HG03521 (cell line): Measurements from ENCODE around the gene ITIH3.

Experiments
- ATAC-seq: cut with Tn5 transposase; IDR thresholded peaks from one replicate; pipeline ENCODE4 v1.9.1; 2021; ENCODE audit warnings: mild to moderate bottlenecking, moderate library complexity; ENCODE audit not compliant: unreplicated experiment

ITIH3 gene

DNA sequence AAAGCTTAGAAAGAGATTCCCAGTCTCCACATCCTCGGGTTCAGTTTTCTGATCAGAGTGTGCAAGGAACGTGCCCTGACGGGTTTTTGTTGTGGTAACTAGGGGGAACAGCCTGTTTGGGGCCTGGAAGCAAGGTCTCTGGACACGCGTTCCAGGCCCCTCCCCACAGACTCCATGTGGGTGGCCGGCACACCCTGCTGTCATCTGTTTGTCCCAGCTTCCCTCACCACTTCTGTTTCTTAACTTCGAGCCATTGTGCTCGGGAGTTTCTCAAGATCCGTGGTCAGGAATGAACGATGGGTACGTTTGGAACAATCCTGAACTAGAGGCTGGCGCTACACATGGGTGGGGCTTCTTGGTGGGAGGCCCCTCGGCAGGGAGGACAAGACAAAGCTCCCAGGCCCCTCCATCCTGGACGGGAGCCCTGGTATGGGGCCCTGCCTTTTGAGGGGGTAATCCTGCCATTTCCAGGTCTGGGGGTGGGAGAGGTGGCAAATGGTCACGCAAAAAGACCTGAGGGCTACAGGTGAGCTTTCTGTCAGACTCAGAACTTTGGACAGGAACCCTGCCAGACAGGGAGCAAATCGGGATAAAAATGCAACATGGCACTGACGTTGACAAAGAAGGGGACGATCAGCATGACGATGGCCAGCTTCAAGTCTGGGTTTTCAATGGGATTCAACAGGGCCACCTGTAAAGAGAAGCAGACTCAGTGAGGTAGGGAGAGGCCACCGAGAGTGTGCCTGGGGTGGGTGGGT is 48.7 kb downstream of the ITIH3 start:
- no peak for ATAC-seq

DNA sequence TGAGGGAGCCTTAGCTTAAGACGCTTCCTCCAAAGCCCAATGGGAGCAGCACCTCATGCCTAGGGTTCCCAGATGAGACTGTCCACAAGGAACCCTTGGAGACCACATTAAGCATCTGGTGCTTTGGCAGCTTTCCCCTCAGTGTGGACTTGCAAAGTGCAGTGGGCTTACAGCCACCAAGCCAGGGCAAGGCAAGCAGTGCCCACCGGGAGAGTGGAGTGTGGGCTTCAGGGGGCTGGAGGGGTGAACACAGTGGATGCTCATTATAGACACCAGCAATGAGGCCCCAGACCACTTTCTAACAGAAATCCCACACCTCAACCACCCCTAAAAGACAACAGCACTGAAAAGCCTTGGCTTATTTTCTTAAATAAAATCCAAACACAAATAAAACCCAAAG is 49.3 kb downstream of the ITIH3 start:
- no peak for ATAC-seq

DNA sequence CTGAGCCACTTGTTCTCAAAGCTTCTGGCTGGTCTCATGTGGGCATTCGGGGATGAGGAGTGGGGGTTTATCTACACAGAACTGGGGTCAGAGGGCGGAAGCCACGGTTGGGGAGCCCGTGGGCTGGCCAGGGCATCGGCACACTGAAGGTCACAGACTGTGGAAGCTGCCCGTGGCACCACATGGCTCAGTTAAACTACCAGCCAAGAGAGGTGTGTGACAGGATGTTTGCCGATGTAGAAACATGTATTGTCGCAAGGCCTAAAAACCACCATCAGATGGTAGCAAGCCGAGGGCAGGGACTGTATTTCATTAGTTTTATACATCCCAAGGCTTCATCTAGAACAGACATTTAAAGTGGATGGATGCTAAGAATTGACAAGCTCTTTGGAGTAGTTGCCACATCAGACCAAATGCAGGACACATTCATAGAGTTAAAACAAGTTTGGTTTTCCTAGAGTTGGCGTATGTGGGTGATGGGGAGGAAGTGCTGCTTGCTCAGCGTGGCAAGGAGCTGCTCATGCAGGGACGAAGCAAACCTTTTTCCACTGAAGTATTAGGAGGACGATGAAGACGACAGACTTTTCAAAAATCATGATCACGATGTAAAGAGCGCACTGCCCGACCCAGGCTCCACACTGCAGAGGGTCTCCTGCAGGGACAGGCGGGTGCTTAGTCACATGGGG is 49.8 kb downstream of the ITIH3 start:
- no peak for ATAC-seq

DNA sequence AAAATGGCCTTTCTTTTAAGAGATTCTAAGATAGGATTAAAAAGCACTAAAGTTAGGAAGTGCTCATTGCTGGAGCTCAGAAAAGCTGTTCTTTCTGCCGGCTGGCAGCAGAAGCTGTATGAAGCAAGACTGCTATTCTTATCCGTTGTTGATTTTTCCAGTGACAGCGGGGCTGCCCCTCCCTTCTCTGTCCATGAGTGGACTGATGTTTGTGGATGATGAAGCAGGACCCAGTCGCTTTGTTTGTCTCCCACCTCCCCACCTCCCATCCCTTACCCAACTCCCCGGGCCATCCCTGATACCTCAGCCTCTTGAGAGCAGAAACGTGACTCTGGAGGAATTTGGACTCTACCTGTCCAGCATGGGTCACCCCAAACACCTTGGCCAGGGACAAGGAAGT is 50.6 kb downstream of the ITIH3 start:
- no peak for ATAC-seq

DNA sequence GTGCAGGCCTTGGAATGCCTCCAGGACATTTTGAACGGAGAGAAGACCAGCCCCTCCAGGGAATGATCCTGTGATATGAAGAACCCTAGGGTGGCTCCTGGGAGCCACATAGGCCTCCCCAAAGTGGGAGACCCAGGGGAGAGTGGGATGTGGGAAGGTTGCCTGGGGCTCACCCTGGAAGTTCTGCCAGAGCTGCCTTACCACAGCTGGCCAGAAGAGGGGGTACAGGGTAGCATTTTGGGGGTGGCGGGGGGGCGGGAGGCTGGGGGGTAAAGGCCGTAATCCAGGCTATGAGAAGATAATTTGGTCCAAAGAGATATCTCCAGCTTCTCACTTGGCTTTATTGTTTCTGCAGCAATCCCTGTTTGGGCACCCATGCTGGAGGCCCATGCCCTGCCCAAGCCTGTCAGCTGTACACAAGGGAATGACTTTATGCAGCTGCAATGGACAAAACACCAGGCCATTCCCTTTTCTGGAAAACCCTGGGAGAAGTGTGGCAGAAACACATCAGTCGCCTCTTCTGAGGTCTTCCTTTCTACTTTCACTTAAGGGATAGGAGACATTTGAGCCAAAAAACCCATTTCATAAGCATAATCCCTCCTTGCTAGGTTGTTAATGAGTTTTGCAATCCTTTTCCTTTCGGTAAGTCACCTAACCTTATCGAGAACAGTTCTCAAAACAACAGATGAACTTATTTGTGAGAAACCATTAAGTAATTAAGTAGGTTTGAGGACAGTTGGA is 51.3 kb downstream of the ITIH3 start:
- no peak for ATAC-seq

DNA sequence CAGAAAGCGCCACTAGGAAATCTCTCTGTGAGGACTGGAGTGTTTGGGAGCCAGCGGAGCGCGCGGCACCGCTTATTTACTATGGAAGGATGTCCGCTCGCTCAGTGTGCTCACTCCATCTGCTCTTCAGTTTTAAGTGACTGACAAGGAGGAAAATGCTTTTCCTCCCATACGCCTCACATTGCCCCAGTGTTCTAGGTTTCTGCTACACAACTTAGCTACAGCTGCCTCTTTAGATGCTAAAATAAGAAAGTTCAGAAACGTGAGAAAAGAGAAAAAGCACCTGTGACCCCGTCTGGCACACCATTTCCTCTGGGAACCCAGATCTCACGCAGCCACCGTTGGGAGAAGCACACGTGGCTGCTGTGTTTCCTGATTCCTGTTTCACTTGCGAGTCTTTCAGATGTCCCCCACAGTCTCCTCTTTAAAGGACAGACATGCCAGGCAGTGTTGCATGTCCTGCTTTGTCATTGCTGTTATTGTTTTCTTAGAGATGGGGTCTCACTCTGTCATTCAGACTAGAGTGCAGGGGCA is 51.9 kb downstream of the ITIH3 start:
- ATAC-seq = no peak

DNA sequence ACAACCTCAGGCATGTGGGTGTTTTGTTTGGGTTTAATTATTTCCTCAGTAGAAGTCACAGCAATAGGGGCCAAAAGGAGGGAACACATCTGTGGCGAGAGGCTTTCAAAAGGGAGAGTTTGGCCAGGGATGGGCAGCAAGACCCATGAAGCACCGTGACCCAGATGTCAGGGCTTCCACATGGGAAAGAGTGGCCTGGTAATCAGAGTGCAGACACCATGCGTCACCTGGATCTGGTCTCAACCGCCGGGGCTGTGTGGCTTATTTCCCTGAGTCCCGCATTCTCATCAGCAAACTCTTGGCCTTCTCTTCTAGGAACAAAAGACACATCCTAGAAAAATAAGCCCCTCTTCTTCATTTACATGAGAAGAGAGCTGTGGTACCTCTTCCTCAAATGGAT is 52.6 kb downstream of the ITIH3 start:
- ATAC-seq = no peak

DNA sequence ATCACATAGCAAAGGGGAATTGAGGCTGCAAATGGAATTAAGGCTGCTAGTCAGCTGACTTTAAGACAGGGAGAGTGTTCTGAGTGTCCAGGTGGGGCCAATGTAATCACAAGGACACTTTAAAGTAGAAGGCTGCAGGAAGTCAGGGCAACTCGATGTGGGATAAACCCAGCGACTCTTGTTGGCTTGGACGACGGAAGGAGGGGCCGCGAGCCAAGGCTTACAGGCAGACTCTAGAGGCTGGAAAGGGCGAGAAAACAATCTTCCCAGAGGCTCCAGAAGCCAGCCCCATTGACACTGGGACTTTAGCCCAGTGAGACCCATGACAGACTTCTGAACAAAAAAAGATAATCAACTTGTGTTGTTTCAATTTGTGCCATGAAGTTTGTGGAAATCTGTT is 53.1 kb downstream of the ITIH3 start:
- no peak for ATAC-seq

DNA sequence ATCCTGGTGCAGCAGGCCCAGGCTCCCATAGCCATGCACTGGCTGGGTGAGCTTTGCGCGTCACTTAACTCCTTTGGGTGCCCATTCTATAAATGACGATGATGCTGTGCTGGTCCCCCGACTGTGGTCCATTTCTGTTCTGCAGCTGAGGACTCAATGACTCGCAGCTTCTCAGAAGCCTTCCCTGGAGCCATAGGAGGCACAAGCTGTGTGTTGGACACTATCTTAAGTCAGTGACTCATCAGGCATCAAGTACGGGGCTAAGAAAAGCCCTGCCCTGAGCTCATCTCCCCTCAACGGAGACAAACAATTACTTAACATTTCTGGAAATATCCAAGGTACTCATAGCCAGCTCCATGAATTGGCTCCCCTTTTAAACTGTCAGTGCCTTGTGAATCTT is 54.0 kb downstream of the ITIH3 start:
- no peak for ATAC-seq

DNA sequence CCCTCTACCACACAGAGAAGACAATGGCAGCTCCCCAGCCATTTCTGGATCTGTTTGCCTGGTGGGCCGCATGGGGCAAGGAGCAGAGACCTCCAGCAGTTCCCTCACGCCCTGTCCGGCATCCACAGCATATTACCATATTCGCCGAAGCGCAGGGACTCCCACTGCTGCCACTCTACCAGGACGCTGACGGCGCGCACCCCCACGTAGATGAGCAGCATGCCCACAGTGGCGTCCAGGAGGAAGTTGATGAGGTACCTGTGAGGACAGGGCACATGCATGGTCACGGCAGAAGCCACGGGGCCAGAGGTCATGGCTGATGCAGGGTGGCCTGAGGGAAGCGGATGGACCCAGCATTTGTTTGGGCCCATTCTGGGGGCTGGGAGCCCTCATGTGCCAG is 55.1 kb downstream of the ITIH3 start:
- no peak for ATAC-seq

DNA sequence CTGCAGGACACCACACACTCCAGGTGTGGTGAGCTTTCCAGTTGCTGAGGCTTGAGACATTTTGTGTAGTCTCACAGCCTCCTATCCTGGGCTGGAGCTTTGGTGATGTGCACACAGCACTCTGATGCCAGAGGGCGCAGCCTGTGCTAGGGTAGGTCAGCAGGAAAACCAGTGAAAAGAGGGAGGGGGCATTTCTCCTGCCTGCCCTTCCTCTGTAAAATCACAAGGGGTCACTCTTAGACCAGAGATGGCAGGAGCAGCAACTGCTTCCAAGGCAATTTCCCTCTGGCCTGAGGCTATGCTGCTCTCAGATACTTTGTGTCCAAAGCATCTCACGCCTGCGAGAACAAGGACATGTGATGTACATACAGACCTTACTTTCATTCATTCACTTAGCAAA is 56.8 kb downstream of the ITIH3 start:
- ATAC-seq = no peak

DNA sequence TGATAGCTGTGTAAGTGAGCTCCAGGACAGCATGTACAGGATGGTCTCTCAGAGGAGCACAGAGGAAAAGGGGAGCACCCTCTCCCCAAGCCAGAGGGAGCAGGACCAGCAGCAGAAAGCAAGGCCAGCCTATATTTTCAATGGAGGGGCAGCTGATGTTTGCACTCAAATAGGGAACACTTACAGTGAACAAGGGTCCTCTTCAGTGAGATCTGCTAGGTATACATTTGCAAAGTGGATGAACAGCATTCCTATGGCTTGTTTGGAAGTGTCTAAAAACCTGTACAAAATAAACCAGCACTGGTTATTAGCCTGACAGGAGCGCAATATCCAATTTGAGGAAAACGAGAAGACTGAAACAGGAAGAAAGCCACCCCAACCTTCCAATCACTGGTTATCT is 57.8 kb downstream of the ITIH3 start:
- no peak for ATAC-seq

DNA sequence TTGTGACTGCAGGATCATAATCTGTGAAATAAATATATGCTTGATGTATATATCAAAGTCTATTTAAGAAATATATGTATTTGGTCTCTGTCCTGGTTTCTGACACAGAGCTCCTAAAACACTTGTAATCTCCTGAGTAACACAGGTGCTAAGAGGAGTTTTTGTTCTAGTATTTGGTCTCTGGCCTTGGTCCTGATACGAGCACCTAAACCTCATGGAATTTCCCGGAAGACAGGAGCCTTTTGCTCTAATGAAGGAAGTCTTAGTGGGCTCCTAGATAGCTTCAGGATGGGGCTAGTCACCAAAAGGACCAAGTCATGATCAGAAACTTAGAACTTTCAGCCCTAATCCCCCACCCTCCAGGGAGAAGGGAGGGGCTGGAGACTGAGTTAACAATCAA is 59.4 kb downstream of the ITIH3 start:
- no peak for ATAC-seq

DNA sequence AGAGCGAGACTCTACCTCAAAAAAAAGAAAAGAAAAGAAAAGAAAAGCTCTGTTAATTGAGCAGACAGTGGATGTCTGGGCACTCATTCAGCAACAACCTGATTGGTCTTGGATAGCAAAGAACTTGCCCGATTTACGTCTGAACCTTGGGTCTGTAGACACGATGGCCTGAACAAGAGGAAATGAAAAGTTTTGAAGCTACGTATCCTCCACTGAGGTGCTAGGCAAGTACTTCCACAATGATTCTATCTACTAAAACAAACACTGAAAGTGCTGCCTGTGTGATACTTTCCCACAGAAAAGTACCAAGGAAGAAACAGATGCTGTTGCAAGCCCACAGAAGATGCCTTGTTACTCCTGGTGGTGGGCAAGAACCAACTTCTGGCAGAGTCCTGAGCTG is 62.1 kb downstream of the ITIH3 start:
- ATAC-seq = no peak

DNA sequence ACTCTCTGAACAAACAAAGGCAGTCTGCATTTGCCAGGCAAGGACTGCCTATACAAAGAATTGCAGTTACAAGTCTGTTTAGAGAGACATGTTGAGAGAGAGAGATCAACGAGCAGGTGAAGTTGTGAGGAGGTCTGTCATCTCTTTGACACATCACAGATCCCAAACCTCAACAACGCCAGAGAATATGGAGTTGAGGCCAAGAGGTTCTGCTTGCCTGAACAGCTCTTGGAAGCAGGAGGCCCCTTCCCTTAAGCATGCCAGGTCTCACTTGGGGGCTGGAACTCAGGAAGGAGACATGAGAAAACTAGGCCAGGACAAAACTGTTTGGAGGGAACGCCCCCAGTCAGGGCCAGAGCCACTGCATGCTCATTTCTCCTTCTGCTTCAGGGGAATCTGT is 62.5 kb downstream of the ITIH3 start:
- no peak for ATAC-seq

DNA sequence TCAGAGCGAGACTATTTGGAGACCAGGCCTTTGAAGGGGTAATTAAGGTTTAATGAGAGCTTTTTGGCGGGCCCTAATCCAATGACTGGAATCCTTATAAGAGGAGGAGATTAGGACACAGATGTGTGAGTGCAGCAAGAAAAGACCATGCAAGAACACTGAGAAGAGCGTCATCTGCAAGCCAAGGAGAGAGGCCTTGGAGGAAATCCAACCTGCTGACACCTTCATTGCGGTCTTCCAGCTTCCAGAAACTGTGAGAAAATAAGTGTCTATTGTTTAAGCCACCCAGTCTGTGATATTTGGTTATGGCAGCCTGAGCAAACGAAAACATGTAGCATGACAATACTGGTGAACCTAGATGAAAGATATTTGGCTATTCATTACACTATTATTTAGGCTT is 63.3 kb downstream of the ITIH3 start:
- no peak for ATAC-seq
